22Rv1 (cell line): Measurements from ENCODE around the gene FDPS.

Experiments
- ZFX ChIP-seq: fragments of 450-650 bp; IDR thresholded peaks from 2 replicates; pipeline ENCODE4 v1.6.1; 2017; ENCODE audit warnings: antibody characterized with exemption, borderline replicate concordance
- TF ChIP-seq, protein P1 (sequence below): fragments of 450-650 bp; IDR thresholded peaks from 2 replicates; pipeline ENCODE4 v1.5.1; 2017; ENCODE audit warnings: mild to moderate bottlenecking

DNA sequence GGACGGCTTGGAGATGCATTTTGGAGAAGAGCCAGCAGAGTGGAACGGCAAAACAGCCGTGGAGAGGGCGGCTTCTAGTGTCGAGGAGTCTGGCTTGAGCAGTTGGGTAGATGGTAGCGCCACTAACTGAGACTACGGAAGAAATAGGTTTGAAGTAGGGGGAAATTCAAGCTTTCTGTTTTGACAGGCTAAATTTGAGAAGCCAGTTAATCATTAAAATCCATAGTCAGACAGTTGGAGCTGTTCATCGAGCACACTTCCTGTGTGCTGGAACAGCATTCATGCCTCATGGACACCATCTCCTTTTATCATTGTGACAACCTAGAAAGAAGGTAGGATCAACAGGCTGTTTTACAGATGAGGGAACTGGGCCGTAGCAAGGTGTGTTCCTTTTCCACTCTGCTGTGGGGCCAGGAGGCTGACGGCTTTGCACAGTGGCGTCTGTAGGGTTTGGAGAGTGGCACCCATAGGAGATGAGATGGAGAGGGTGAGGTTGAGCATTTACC lies 4.1 kb upstream of the FDPS start:
- TF ChIP-seq, protein P1, sequence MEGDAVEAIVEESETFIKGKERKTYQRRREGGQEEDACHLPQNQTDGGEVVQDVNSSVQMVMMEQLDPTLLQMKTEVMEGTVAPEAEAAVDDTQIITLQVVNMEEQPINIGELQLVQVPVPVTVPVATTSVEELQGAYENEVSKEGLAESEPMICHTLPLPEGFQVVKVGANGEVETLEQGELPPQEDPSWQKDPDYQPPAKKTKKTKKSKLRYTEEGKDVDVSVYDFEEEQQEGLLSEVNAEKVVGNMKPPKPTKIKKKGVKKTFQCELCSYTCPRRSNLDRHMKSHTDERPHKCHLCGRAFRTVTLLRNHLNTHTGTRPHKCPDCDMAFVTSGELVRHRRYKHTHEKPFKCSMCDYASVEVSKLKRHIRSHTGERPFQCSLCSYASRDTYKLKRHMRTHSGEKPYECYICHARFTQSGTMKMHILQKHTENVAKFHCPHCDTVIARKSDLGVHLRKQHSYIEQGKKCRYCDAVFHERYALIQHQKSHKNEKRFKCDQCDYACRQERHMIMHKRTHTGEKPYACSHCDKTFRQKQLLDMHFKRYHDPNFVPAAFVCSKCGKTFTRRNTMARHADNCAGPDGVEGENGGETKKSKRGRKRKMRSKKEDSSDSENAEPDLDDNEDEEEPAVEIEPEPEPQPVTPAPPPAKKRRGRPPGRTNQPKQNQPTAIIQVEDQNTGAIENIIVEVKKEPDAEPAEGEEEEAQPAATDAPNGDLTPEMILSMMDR, result no peak
- TF ChIP-seq ZFX, result no peak
